K562 (cell line): ENCODE results near the gene GBX1. TPM values are rescaled to one million over a fixed set of nuclear protein-coding genes. Genes with fewer than 3 reads are reported as not detected.

Experiments
- AFF1 ChIP-seq, 2 experiments: fragments of 450-650 bp; IDR thresholded peaks; 2 replicates each; pipeline ENCODE4 v1.6.1; 2018; ENCODE audit warnings: mild to moderate bottlenecking in 2 of 2, low read depth in 1 of 2; ENCODE audit not compliant: partially characterized antibody in 2 of 2
- ATF3 ChIP-seq, 2 experiments: fragments of 450-650 bp in 1 of 2; sonication (generic) in 1 of 2; formaldehyde crosslinking in 1 of 2; IDR thresholded peaks in 1 of 2; conservative IDR thresholded peaks in 1 of 2; 2 replicates each; pipeline versions ENCODE4 v1.6.1 to v1.8.1; 2016 to 2023; ENCODE audit warnings: mild to moderate bottlenecking in 2 of 2, moderate library complexity in 2 of 2, inconsistent platforms in 1 of 2, missing genetic modification reagents in 1 of 2
- BCOR ChIP-seq: fragments of 450-650 bp; IDR thresholded peaks from 2 replicates; pipeline ENCODE4 v1.6.1; 2016
- CBX2 ChIP-seq: fragments of 200-600 bp; sonication (generic); IDR thresholded peaks from one replicate; pipeline ENCODE4 v1.6.1; 2012; ENCODE audit warnings: mild to moderate bottlenecking, low read length, inconsistent platforms; ENCODE audit not compliant: insufficient read depth, poor library complexity, severe bottlenecking
- CEBPG ChIP-seq, 3 experiments: fragments of 200-800 bp in 1 of 3; sonication (Bioruptor generic) in 1 of 3; sonication (generic) in 1 of 3; formaldehyde crosslinking in 1 of 3; IDR thresholded peaks in 2 of 3; conservative IDR thresholded peaks in 1 of 3; 2 replicates each; pipeline versions ENCODE4 v1.6.1 to v1.8.0; 2016 to 2022; ENCODE audit warnings: missing compliant biosample characterization in 2 of 3, missing genetic modification characterization in 2 of 3, mild to moderate bottlenecking in 1 of 3, missing genetic modification reagents in 1 of 3
- CHCHD3 ChIP-seq: fragments of 250-450 bp; sonication (Bioruptor Pico); IDR thresholded peaks from 2 replicates; pipeline ENCODE4 v2.1.2; 2022; ENCODE audit warnings: mild to moderate bottlenecking
- COPS2 ChIP-seq: fragments of 450-650 bp; conservative IDR thresholded peaks from 2 replicates; pipeline ENCODE4 v1.6.1; 2016; ENCODE audit warnings: mild to moderate bottlenecking, moderate library complexity
- FOXK2 ChIP-seq, 2 experiments: fragments of 450-650 bp; IDR thresholded peaks in 1 of 2; conservative IDR thresholded peaks in 1 of 2; 2 replicates each; pipeline ENCODE4 v1.6.1; 2016; ENCODE audit warnings: low read depth in 2 of 2, mild to moderate bottlenecking in 1 of 2
- GATAD2A ChIP-seq: fragments of 450-650 bp; IDR thresholded peaks from 2 replicates; pipeline ENCODE4 v1.6.1; 2017
- HDGF ChIP-seq: fragments of 450-650 bp; IDR thresholded peaks from 2 replicates; pipeline ENCODE4 v1.6.1; 2016
- HIVEP1 ChIP-seq: fragments of 250-450 bp; sonication (Bioruptor Pico); IDR thresholded peaks from 2 replicates; pipeline ENCODE4 v1.4.0; 2020; ENCODE audit warnings: mild to moderate bottlenecking
- KDM1A ChIP-seq, 2 experiments: fragments of 450-650 bp; IDR thresholded peaks; 2 replicates each; pipeline ENCODE4 v1.6.1; 2016; ENCODE audit warnings: mild to moderate bottlenecking in 2 of 2
- L3MBTL2 ChIP-seq: fragments of 450-650 bp; IDR thresholded peaks from 2 replicates; pipeline ENCODE4 v1.6.1; 2016; ENCODE audit warnings: mild to moderate bottlenecking, moderate library complexity
- RFX5 ChIP-seq: IDR thresholded peaks from 2 replicates; pipeline ENCODE4 v1.6.1; 2011; ENCODE audit warnings: low read depth, mild to moderate bottlenecking, improper control_type of control experiment, low read length
- SOX6 ChIP-seq: fragments of 450-650 bp; IDR thresholded peaks from 2 replicates; pipeline ENCODE4 v1.6.1; 2014; ENCODE audit warnings: mild to moderate bottlenecking
- SP1 ChIP-seq: sonication (generic); formaldehyde crosslinking; IDR thresholded peaks from 2 replicates; pipeline ENCODE4 v1.8.1; 2022; ENCODE audit warnings: mild to moderate bottlenecking, missing genetic modification reagents
- ZEB2 ChIP-seq: fragments of 450-650 bp; IDR thresholded peaks from 2 replicates; pipeline ENCODE4 v1.6.1; 2016
- ZNF140 ChIP-seq: fragments of 250-450 bp; sonication (Bioruptor Pico); IDR thresholded peaks from 2 replicates; pipeline ENCODE4 v1.8.0; 2021; ENCODE audit warnings: moderate library complexity, mild to moderate bottlenecking, inconsistent platforms
- ZNF23 ChIP-seq: fragments of 250-450 bp; sonication (Bioruptor Pico); IDR thresholded peaks from 2 replicates; pipeline ENCODE4 v1.4.0; 2020; ENCODE audit warnings: mild to moderate bottlenecking
- ZNF395 ChIP-seq: fragments of 200-800 bp; sonication (Bioruptor generic); IDR thresholded peaks from 2 replicates; pipeline ENCODE4 v1.6.1; 2017; ENCODE audit warnings: missing genetic modification characterization, missing compliant biosample characterization
- ZNF431 ChIP-seq: sonication (generic); formaldehyde crosslinking; IDR thresholded peaks from 2 replicates; pipeline ENCODE4 v1.8.0; 2022; ENCODE audit warnings: mild to moderate bottlenecking, missing genetic modification reagents
- polyA plus RNA-seq, 8 experiments: library from polyadenylated mRNA; depleted of rRNA in 4 of 8; stranded (reverse) in 5 of 8; unstranded in 3 of 8; fragments of >200 nt; fragmentation: Nextera tagmentation in 2 of 8; fragmentation: Illumina TruSeq in 1 of 8; extraction: Ambion mirVana in 2 of 8; extraction: Trizol in 1 of 8; gene quantifications; 2 replicates each; pipeline versions ENCODE4 v1.2.1 to v1.2.3, GENCODE V29; 2011 to 2014; ENCODE audit warnings: inconsistent platforms in 1 of 8, missing spikeins in 1 of 8
- total RNA-seq, 7 experiments: library from RNA; depleted of rRNA in 6 of 7; stranded (reverse); fragments of >200 nt in 6 of 7; fragmentation: Illumina TruSeq in 2 of 7; extraction: Trizol in 2 of 7; gene quantifications; 2 replicates each; pipeline versions ENCODE4 v1.2.1 to v1.2.3, GENCODE V29; 2011 to 2021; ENCODE audit warnings: low replicate concordance in 1 of 7

The GBX1 gene
- total and polyA plus RNA-seq, 9 of the 15 experiments (the other 6 are each of a cell fraction or from before 2014, with no cell fraction given), result not detected

- TF ChIP-seq AFF1 (IDR thresholded peaks at IDR 0.05; ENCODE audit: low read depth in 1 of 2, partially characterized antibody in 2 of 2) (peak in 1 of 2 experiments; percentile 47), BCOR (peak; percentile 67; the same call in 1 of the 2 replicates), FOXK2 (conservative IDR thresholded peaks at IDR 0.05 in 1 of 2, IDR thresholded peaks at IDR 0.05 in 1 of 2; ENCODE audit: low read depth in 2 of 2) (peak; percentile 48 to 51; a peak in 2 of 4 replicates), CBX2 (no peak), COPS2 (no peak), HDGF (peak; percentile 59; the same call in 1 of the 2 replicates), ZEB2 (0 out of 2 replicates have a peak, but pooled peaks have one; percentile 39), CEBPG (CRISPR knock-in tag; IDR thresholded peaks at IDR 0.05) (peak; percentile 93), CEBPG (tag; conservative IDR thresholded peaks at IDR 0.05 in 1 of 2, IDR thresholded peaks at IDR 0.05 in 1 of 2) (peak; percentile 83 to 93), ZNF140 (CRISPR knock-in tag) (no peak), KDM1A (IDR thresholded peaks at IDR 0.05) (no peak; a peak in 1 of 4 replicates), ATF3 (IDR thresholded peaks at IDR 0.05) (peak; percentile 80), ATF3 (CRISPR knock-in tag; conservative IDR thresholded peaks at IDR 0.05) (no peak; the same call in 1 of the 2 replicates), L3MBTL2 (peak; percentile 15; the same call in 1 of the 2 replicates), ZNF431 (0 out of 2 replicates have a peak, but pooled peaks have one; percentile 22), RFX5 (no peak), CHCHD3 (no peak), SOX6 (peak; percentile 59; the same call in 1 of the 2 replicates), ZNF23 (CRISPR knock-in tag) (no peak), SP1 (CRISPR knock-in tag) (peak; percentile 43; the same call in 1 of the 2 replicates), ZNF395 (CRISPR knock-in tag) (0 out of 2 replicates have a peak, but pooled peaks have one; percentile 22), GATAD2A (0 out of 2 replicates have a peak, but pooled peaks have one; percentile 37), HIVEP1 (CRISPR knock-in tag) (no peak)
Measured at GRCh38 chr7:151109094-151110048, 58.1 kb downstream of the GBX1 start (continued).
